GM18873 (cell line): ENCODE results near the gene GH2.
A peak's percentile ranks its signal among the peaks of the same experiment; 100 is the strongest.

ENCODE experiments used
- ATAC-seq: cut with Tn5 transposase; IDR thresholded peaks from one replicate; pipeline ENCODE4 v1.9.1; 2021; ENCODE audit warnings: mild to moderate bottlenecking, moderate library complexity, moderate number of reproducible peaks; ENCODE audit not compliant: unreplicated experiment, low FRiP score

GH2 gene

DNA sequence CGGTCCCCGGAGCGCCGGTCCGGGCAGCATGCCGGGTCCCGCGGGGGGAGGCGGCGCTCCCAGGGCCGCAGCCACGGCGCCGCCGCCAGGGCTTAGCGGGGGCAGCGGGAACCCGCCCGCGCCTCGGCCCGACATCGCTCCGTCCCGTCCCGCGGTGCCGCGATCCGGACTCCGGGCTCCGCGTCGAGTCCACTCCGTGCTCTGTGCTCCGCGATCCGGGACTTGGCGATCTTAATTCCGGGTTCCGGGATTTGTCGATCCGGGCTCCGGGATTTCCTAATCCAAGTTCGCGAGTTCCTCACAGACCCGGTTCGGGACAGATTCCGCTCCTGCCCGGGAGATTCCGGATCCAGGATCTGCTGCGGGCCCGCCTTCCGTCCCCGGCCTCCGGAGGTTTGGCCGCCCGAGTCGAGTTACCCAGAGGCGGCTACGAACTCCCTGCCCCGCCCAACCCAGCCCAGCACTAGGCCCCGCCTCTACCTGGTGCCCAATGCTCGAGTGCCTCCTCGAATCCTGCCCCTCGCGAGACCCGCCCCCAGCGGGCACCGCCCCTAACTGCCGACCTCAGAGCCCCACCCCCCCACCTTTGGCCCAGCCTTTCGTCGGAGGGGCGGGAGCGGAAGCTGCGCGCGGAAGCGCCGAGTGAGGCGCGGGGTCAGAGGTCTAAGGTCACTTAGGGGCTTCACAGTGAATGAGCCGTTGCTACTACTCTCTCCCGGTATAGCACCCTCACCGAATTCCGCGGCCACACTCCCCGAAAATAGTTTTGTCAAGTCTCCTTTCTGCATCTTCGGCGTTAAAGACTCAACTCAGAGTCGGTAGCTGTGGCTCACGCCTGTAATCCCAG, 39.0 kb downstream of the GH2 start, which contains the start of gene SMARCD2:
TSS of gene SMARCD2 (minus strand) at position 146 of the 847 bp plus-strand sequence. CDS start at position 135, 11 bp downstream.
- peak; percentile 75 for ATAC-seq

- ATAC-seq = peak; percentile 3
Measured at GRCh38 chr17:63842173-63842539, 39.6 kb downstream of the GH2 start.

GRCh38 chr17:63841350-63842172, 40.2 kb downstream of the GH2 start:
- no peak for ATAC-seq

DNA sequence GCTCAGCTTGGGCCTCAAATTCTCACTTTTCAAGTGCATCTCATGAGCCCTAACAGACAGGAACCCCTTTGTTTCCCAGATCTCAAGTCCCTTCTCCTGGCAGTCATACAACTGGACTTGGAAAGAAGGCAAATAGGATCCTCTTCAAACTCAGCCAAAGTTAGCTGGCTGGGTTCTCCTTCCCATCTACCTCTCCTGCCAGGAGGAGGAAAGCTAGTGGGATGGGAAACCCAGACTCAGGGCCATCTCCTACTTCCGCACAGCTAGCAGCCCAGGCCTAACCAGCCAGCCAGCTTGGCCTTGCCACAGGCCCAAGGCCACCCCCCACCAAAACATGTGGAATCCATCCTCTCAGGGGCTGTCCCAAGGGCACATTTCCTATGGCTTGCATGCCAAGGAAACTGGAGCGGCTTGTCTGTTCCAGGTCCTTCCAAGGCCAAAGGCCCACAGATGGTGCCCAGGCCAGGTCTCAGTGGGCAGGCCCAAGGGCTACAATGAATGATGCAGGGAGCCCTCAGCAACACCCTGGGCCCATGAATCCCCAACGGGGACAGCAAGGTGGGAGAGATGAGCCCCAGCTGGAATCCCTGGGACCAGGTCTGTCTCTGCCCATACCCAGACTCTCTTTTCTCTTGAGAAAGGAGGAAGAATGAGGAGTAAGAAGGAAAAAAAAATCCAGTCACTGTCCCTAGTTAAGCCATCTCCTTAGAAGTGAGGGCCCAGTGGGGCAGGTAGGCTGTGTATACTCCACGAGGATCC, 41.0 kb downstream of the GH2 start:
- ATAC-seq = no peak

DNA sequence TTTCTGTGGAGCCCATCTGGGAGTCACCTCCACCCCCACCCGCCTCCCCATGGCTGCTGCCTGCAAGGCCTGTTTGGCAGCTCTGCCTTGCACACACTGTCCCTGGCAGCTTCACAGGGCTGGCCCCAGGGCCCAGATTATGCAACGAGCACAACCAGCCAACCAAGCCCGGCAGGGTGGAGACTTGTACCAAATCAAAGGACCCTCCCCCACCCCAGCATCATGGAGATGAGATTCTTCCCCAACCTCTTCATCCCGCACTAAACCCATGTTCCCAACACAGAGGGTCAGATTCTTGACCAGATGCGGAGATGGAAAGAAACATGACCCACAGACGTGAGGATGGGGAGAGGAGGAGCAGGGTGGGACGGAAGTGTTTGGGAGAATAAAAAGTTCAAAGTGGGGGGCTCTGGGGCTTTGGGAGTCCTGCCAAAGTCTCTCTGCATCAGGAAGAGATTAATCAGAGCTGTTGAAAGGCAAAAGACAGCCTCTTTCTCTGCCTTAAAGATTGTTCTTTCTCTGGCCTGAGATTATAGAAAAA, 43.0 kb downstream of the GH2 start:
- ATAC-seq = no peak

DNA sequence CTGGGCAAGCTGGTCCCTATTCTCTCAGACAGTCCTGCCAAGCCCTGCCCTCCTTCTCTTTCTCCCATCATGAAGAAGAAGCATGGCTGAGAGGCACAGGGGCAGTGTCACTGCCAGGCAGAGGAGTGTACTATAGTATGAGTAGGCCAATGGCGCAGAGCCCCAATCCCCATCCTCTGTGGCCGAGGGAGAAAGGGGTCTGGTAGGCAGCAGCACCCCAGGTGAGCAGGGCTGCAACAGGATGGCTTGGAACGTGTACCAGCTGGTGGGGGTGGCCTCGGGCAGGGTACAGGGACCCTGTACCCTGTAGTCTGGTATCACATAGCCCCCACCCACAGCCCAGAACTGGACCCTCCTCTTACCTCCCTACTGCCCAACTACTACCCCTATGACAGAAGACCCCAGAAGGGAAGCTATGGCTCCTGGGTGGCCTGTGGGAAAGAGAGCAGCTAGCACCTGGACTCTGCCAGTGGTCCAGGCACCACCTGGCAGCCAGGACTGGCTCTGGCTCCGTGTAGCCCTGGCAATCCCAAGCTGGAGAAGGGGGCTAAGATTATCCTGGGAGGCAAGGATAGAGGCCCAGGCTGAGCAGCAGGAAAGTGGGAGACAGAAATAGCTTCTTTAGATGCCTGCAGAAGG, 43.7 kb downstream of the GH2 start:
- no peak for ATAC-seq

GRCh38 chr17:63837480-63837879, 44.3 kb downstream of the GH2 start:
- no peak for ATAC-seq

DNA sequence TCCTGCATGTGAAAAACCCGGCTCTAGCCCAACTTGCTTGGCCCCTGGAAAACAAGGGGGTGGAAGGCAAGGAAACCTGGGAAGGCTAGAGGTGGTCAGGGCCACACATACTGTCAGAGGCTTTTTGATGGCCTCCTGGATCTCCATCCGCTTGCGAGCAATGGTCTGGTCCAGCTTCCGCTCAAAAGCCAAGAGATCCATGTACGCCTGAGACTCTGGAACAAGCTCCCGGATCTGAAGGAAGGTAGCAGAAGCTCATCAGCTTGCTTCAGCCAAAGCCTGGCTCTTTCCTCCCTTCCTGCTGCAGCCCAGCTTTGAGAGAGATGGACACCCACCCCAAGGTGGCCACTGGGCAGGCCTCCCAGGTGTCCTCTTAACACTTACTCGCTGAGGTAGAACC, 44.9 kb downstream of the GH2 start:
- ATAC-seq = no peak

DNA sequence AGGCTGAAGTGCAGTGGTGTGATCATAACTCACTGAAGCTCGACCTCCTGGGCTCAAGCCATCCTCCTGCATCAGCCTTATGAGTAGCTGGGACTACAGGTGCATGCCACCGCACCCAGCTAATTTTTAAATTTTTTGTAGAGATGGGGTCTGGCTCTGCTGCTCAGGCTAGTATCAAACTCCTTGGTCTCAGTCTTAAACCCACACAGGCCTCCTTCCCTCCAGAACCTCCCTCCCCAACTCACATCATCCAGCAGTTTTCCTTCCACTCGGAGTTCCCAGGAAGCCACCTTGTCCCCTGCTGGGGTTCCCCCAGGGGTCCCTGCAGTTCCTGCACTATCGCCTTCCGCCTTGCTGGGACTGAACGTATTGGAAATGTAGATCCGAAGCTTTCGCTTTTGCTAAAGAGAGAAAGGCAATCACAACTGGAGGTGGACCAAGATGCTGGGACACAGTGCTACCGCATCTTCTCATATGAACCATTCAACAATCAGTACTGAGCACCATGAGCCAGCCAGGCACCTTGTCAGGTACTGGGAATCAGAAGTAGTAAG, 46.5 kb downstream of the GH2 start:
- no peak for ATAC-seq

GRCh38 chr17:63834431-63835166, 47.1 kb downstream of the GH2 start:
- peak; percentile 44 for ATAC-seq

DNA sequence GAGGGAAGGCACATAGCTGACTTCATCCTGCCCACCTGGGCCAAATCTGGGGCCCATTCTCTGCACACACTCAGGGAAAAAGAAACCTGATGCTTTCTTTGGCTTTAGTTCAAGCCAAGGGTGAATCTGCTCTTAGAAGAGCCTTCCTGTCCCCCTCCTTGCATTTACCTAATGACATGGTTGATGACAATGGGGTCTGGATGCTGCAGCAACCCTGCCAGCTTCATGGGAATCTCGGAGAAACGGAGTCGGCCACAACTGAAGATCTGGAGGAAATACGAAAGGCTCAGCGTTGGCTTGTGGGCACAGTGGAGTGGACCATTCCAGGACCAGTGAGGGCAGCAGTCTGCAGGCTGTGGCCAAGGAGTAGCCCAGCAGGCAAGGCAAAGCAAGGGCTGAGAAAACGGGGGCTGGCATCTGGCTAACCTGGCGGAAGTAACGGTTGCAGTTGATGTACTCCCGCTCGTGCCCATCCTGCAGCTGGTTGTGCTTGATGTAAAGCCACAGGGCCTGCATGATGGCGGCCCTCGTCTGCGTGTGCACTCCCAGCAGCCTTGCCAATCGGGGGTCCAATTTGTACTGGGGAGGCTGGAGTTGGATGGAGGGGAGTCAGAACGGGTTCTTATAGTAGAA, 47.9 kb downstream of the GH2 start:
- ATAC-seq = no peak

- no peak for ATAC-seq
Measured at GRCh38 chr17:63833026-63833740, 48.6 kb downstream of the GH2 start.

- no peak for ATAC-seq
Measured at GRCh38 chr17:63832455-63832854, 49.3 kb downstream of the GH2 start.

GRCh38 chr17:63832014-63832413, 49.7 kb downstream of the GH2 start:
- no peak for ATAC-seq

DNA sequence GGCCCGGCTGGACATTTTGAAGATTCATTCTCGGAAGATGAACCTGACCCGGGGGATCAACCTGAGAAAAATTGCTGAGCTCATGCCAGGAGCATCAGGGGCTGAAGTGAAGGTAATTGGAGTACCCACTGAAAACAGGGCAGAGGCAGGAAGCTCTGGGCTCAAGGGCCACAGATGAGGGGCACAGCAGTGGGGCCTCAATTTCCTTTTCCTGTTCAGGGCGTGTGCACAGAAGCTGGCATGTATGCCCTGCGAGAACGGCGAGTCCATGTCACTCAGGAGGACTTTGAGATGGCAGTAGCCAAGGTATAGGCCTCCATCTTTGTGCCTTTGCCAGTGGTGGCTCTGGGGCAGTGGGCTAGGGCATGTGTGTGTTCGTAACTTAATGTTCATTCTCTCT, 50.2 kb downstream of the GH2 start:
- ATAC-seq = no peak

- no peak for ATAC-seq
Measured at GRCh38 chr17:63830904-63831491, 50.7 kb downstream of the GH2 start.

- ATAC-seq = no peak
Measured at GRCh38 chr17:63830278-63830677, 51.5 kb downstream of the GH2 start.
